Right lung (tissue), 5 donors: ENCODE measurements around the gene DLG5. TPM values are rescaled to one million over a fixed set of nuclear protein-coding genes. Genes with fewer than 3 reads are reported as not detected.

Source experiments
- DNase-seq, 2 donors: peaks; one replicate each; pipeline ENCODE4 v3.0.0-alpha.2; 2013
- polyA plus RNA-seq, 5 donors: library from polyadenylated mRNA; unstranded; fragments of 120-200 nt; gene quantifications; one replicate each; pipeline versions ENCODE4 v1.2.1 to v1.2.3, GENCODE V29; 2013; ENCODE audit warnings: inconsistent platforms in 1 of 5, low replicate concordance in 1 of 5; ENCODE audit not compliant: insufficient read length in 5 of 5, insufficient read depth in 1 of 5

Gene DLG5
- polyA plus RNA-seq, 5 donors, result 37.5 to 53.2 (median 44.3) TPM

GRCh38 chr10:77912576-77912975 is 14.0 kb downstream of the DLG5 start:
- no peak for DNase-seq

DNA sequence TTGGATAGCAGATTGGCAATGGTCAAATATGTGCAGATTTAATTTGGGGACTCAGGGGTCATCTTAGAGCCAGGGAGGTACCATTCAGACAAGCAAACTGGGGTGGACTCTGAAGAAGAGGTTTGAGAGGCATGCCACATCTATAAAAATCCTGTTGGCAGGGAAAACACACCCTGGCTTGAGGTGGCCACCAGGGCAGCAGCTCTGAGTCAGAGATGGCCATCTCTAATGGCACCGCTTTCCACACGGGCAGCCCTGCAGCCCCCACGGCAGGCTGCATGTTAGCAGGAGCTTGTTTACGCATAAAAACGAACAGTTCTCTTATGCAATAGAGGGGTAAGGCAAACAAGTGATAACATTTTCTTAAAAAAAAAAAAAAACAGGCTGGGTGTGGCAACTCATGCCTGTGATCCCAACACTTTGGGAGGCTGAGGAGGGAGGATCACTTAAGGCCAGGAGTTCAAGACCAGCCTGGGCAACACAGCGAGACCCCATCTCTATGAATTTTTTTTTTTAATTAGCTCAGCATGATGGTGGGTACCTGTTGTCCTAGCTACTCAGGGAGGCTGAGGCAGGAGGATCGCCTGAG is 14.9 kb downstream of the DLG5 start:
- no peak for DNase-seq

DNA sequence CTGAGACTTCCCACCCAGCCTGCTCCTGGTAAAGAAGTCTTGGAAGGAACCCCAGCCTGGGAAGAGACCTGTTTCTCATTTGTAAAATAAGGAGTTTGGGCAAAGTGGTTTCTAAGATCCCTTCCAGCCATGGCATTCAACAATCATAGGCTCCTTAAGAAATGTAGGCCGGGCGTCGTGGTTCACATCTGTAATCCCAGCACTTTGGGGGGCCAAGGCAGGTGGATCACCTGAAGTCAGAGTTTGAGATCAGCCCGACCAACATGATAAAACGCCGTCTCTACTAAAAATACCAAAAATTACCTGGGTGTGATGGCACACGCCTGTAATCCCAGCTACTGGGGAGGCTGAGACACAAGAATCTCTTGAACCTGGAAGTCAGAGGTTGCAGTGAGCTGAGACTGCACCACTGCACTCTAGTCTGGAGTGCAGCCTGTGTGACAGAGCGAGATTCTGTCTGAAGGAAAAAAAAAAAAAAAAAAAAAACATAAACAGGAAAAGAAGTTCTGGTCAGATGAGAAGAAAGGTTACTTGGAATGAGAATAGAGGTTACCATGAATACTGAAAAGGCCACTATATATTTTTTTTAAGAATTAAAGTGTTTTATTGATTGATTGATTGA is 15.9 kb downstream of the DLG5 start:
- DNase-seq, result no peak

GRCh38 chr10:77909749-77910375 is 16.7 kb downstream of the DLG5 start:
- DNase-seq, result no peak

- no peak for DNase-seq
Observed at GRCh38 chr10:77909021-77909748, 17.4 kb downstream of the DLG5 start.

DNA sequence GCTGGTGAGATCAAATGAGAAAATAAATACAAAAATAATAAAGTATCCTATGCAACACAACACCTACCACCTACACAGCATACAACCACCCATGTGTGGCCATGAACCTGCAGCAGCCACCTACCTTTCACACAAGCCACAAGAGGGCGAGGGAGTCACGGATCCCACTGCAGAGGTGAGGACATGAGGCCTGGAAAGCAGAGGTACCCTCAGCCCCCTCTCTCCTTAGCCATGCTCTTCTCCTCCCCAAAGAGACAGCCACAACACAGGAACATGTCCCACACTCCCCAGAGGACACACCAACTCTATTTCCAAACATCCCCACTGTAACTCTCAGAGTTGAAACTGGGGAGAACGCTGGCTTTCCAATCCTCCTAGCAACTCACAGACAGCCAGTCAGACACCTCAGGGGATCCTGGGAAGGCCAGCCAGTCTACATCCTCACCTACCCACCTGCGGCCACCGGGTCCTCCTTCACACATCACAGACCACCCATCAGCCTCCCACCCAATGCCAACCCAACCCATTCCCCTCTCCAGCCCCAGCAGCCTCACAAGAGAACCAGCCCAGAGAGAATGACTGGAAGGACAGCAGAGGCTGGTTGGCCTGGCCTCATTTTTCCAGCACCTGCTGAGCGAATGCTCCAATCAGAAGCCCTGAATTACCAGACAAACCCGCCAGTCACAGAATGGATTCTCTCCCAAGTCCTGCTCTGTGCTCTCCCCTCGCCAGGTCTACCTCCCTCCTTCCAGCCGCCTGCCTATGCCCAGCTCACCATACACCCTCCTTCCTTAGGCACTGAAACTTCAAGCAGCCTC is 18.4 kb downstream of the DLG5 start:
- no peak for DNase-seq

DNA sequence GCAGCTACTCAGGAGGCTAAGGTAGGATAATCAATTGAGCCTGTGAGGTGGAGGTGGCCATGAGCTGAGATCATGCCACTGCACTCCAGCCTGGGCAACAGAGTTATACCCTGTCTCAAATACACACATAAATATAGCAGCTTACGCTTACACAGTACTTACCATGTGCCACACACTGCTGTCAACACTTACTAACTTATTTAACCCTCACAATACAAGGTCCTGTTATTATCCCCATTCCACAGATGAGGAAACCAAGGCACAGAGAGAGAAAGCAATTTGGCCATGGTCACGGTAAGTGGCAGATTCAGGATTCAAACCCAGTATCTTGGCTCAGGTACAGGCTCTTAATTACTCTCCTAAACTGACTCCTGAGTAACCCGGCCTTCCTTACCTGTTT is 19.1 kb downstream of the DLG5 start:
- DNase-seq, result no peak

DNA sequence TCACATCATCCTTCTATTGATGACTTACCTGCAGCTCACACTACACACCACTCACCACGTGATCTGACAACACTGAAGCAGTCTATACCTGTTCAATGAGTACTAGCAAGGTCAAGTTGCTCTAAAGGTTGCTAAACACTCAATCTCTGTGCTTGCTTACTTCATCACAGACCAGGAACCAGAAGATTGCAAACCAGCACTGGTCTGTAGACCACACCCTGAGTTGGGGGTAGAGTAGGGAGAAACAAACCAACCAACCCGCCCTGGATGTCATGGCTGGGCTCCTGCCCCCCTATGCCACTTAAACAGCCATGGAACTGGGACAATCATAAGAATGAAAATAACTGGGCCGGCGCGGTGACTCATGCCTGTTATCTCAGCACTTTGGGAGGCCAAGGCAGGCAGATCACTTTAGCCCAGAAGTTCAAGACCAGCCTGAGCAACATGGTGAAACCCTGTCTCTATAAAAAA is 19.6 kb downstream of the DLG5 start:
- no peak for DNase-seq

- no peak for DNase-seq
Observed at GRCh38 chr10:77905781-77906180, 20.8 kb downstream of the DLG5 start.

DNA sequence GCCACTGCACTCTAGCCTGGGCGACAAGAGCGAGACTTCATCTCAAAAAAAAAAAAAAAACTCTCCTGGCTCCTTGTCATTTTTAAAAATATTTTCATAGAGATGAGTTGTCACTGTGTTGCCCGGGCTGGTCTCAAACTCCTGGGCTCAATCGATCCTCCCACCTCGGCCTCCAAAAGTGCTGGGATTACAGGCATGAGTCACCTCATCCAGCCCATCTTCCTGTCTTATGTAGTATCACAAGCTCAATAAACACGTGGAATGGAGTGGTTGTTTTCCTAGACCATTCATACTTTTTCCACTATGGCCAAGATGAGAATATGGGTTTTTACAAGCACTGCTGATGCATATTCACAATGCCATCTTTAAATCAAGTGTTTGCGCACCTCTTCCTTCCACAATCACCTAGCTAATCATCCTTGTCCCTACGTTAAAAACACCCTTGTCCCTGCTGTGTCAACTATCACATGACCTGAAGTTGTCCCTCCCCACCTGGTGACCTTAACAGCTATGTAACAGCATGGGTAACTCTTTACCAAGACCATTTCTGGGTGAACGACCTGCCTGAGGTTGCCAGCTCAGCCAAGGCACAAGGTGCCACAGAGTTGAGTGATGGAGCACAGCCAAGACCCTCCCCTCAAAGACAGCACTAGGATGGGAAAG is 21.3 kb downstream of the DLG5 start:
- DNase-seq, result no peak

GRCh38 chr10:77904100-77904840 is 22.3 kb downstream of the DLG5 start:
- DNase-seq, result no peak

DNA sequence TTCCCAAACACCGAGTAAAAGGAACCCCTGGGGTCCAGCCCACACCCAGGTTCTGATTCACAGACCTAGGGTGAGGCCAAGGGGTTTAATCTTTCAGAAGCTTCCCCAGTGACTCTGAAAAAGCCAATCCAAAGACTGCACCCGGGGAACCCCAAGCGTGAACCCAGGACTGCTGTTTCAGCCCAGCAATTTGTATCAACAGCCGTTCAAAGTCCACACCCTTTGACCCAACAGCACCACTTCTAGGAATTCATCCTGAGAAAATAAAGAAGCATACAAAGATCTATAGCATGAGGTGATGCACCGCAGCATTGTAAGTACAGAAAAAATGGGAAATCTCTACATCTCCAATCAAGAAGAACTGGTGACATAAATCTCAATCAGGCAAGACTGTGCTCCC is 24.4 kb downstream of the DLG5 start:
- DNase-seq, result no peak

- DNase-seq, result no peak
Observed at GRCh38 chr10:77901743-77902142, 24.8 kb downstream of the DLG5 start.

GRCh38 chr10:77899690-77900089 is 26.9 kb downstream of the DLG5 start:
- DNase-seq, result no peak

- DNase-seq, result no peak
Observed at GRCh38 chr10:77899080-77899477, 27.5 kb downstream of the DLG5 start.

GRCh38 chr10:77898323-77899079 is 28.1 kb downstream of the DLG5 start:
- no peak for DNase-seq

- DNase-seq, result no peak
Observed at GRCh38 chr10:77896058-77896457, 30.5 kb downstream of the DLG5 start.

- DNase-seq, result no peak
Observed at GRCh38 chr10:77894058-77894457, 32.5 kb downstream of the DLG5 start.

DNA sequence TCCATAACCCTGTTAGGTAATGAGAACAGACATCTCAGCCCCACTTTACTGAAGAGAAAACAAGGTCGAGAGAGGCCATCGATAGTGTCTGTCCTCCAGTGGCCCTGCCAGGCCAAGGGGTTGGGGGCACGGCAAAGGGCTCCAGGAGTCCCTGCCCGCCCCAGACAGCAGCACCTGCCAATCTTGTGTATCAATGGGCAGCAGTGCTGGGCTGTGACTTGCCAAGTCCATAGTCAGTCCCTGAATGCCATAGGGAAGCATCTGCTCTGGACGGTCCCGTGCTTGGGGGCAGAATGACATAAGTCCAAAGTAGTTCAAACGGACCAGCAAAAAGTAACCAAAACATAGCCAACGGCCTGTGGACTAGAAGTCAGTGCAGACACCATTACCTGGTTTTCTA is 33.2 kb downstream of the DLG5 start:
- no peak for DNase-seq

- no peak for DNase-seq
Observed at GRCh38 chr10:77892761-77893160, 33.8 kb downstream of the DLG5 start.
